Purkinje cell (primary cell): ENCODE data around the gene FAM9A. TPM values are rescaled to one million over a fixed set of nuclear protein-coding genes. Genes with fewer than 3 reads are reported as not detected.

Experiments used
- polyA plus RNA-seq: library from polyadenylated mRNA; unstranded; fragments of >200 nt; fragmentation: Nextera tagmentation; gene quantifications from 2 replicates; pipeline ENCODE4 v1.2.1, GENCODE V29; 2014

The FAM9A gene
- polyA plus RNA-seq = 2.3 and 2.5 TPM in 2 replicates

GRCh38 chrX:8801041-8801599 is at the start of gene FAM9A:
Gene FAM9A (minus strand): TSS chrX:8801383. CDS start chrX:8800171, 1,212 bp downstream.

Other genes with a start within 250 kb of the FAM9A start
- 0.56 and 0.76 TPM in 2 replicates for gene ANOS1, start 69.2 kb downstream of the FAM9A start, polyA plus RNA-seq
- gene FAM9B, start 232.7 kb upstream of the FAM9A start, polyA plus RNA-seq = not detected in 2 replicates